HepG2 (cell line): ENCODE measurements around the gene DDX39B. TPM values are rescaled to one million over a fixed set of nuclear protein-coding genes. Genes with fewer than 3 reads are reported as not detected.

Source experiments
- ATAC-seq: fragments of 200-7000 bp; cut with Tn5 transposase; 3 replicates; pipeline ENCODE4 v1.9.1; 2020; ENCODE audit warnings: mild to moderate bottlenecking, moderate library complexity
- BruUV-seq: library from RNA; stranded (reverse); fragments of 400-500 nt; replicated peaks from 2 replicates; lab custom pipeline; 2021; lab: Mats Ljungman, UMichigan
- CTCF ChIA-PET: fragments of 300-600 bp; formaldehyde crosslinking; extraction: SDS; loops from one replicate; lab custom pipeline; 2021; ENCODE audit warnings: low total read pairs, inconsistent platforms, low intra/inter-chr PET ratio; lab: Yijun Ruan, JAX
- POLR2A ChIA-PET: fragments of 350-600 bp; sonication (Branson Sonifier 250); formaldehyde crosslinking; loops from one replicate; lab custom pipeline; 2020; ENCODE audit warnings: antibody characterized with exemption, inconsistent platforms; lab: Yijun Ruan, JAX
- DNase-seq: peaks from one replicate; pipeline ENCODE4 v3.0.0-alpha.2; 2015; ENCODE audit warnings: low spot score
- FAIRE-seq: peaks from 3 replicates; lab custom pipeline; 2011; peaks lifted over from hg19 to GRCh38; lab: Jason Lieb, UNC
- H2AFZ ChIP-seq: one replicate; pipeline ENCODE4 v1.6.1; 2011; ENCODE audit warnings: low read length, inconsistent platforms
- H3K27ac ChIP-seq: fragments of 300-600 bp; 3 replicates; pipeline ENCODE4 v1.8.0; 2011; ENCODE audit warnings: mixed run types, mild to moderate bottlenecking, mixed read lengths, low read length, inconsistent platforms; ENCODE audit not compliant: insufficient read depth; ENCODE audit errors: extremely low read length
- H3K27me3 ChIP-seq, 2 experiments: fragments of 200-600 bp in 1 of 2; 2 replicates in 1 of 2; 3 replicates in 1 of 2; pipeline versions ENCODE4 v1.6.0 to v1.8.0; 2011; ENCODE audit warnings: low read length in 2 of 2, mild to moderate bottlenecking in 2 of 2, moderate library complexity in 2 of 2, inconsistent platforms in 1 of 2; ENCODE audit not compliant: insufficient read depth in 2 of 2, control insufficient read depth in 1 of 2
- H3K36me3 ChIP-seq, 2 experiments: fragments of 200-600 bp in 1 of 2; replicated peaks in 1 of 2; 2 replicates in 1 of 2; 3 replicates in 1 of 2; pipeline versions ENCODE4 v1.5.1 to v1.8.0; 2011; ENCODE audit warnings: low read length in 2 of 2, inconsistent platforms in 1 of 2; ENCODE audit not compliant: insufficient read depth in 2 of 2, control insufficient read depth in 1 of 2
- H3K4me1 ChIP-seq: 2 replicates; pipeline ENCODE4 v1.5.1; 2012; ENCODE audit warnings: low read length, inconsistent platforms; ENCODE audit not compliant: insufficient read depth
- H3K4me2 ChIP-seq: 2 replicates; pipeline ENCODE4 v1.6.0; 2011; ENCODE audit warnings: low read depth, low read length, inconsistent platforms
- H3K4me3 ChIP-seq, 3 experiments: fragments of 200-600 bp in 1 of 3; sonication (generic), shearing (Covaris generic) in 1 of 3; replicated peaks in 1 of 3; 2 replicates each; pipeline ENCODE4 v1.5.1; 2011 to 2016; ENCODE audit warnings: low read length in 3 of 3, inconsistent platforms in 2 of 3, low read depth in 2 of 3, mild to moderate bottlenecking in 2 of 3, control low read depth in 1 of 3, mixed read lengths in 1 of 3; ENCODE audit not compliant: insufficient read depth in 1 of 3
- H3K79me2 ChIP-seq: one replicate; pipeline ENCODE4 v1.6.1; 2011; ENCODE audit warnings: low read length, inconsistent platforms; ENCODE audit not compliant: insufficient read depth
- H3K9ac ChIP-seq: 2 replicates; pipeline ENCODE4 v1.6.0; 2011; ENCODE audit warnings: mild to moderate bottlenecking, low read depth, low read length, inconsistent platforms; ENCODE audit not compliant: insufficient read depth
- H3K9me3 ChIP-seq: 2 replicates; pipeline ENCODE4 v1.5.1; 2012; ENCODE audit warnings: mild to moderate bottlenecking, low read length
- H4K20me1 ChIP-seq: 2 replicates; pipeline ENCODE4 v1.6.0; 2011; ENCODE audit warnings: inconsistent platforms, mild to moderate bottlenecking, low read length, moderate library complexity; ENCODE audit not compliant: insufficient read depth
- BRF2 ChIP-seq: sonication (generic); formaldehyde crosslinking; IDR thresholded peaks from 2 replicates; pipeline ENCODE4 v1.8.1; 2022; ENCODE audit warnings: mild to moderate bottlenecking, missing genetic modification reagents
- NBN ChIP-seq: fragments of 450-650 bp; conservative IDR thresholded peaks from 2 replicates; pipeline ENCODE4 v1.6.1; 2017
- RFX5 ChIP-seq: IDR thresholded peaks from 2 replicates; pipeline ENCODE4 v1.6.1; 2011; ENCODE audit warnings: low read depth, low read length, improper control_type of control experiment
- ZNF501 ChIP-seq: sonication (generic); formaldehyde crosslinking; IDR thresholded peaks from 2 replicates; pipeline ENCODE4 v1.5.1; 2020; ENCODE audit warnings: mild to moderate bottlenecking, moderate library complexity, missing genetic modification reagents
- WGBS: methylation state at CpG from one replicate; pipeline ENCODE4 v1.1.6; 2017; ENCODE audit warnings: low lambda C conversion rate; 5-methylcytosine and 5-hydroxymethylcytosine counted together
- in situ Hi-C: cut with HindIII; loops from 2 replicates; pipeline ENCODE4 v1.10.0; 2017; ENCODE audit warnings: low pct_unique_long_range_greater_than_20kb; ENCODE audit not compliant: extremely low pct_ligation_motif_present
- intact Hi-C: fragments of 100-400 bp; cut with micrococcal nuclease; formaldehyde crosslinking; loops from one replicate; pipeline ENCODE4 v1.10.0; 2022; ENCODE audit not compliant: unreplicated experiment
- polyA plus RNA-seq, 8 experiments: library from polyadenylated mRNA; depleted of rRNA in 3 of 8; stranded (reverse) in 7 of 8; unstranded in 1 of 8; fragments of >200 nt; fragmentation: Illumina TruSeq in 4 of 8; extraction: Trizol in 4 of 8; gene quantifications; 2 replicates each; pipeline versions ENCODE4 v1.2.1 to v1.2.3, GENCODE V29; 2011 to 2016; ENCODE audit warnings: low read depth in 4 of 8, missing spikeins in 1 of 8, mixed read lengths in 1 of 8; ENCODE audit not compliant: insufficient read depth in 1 of 8
- total RNA-seq, 5 experiments: library from RNA; depleted of rRNA; stranded (reverse); fragments of >200 nt; fragmentation: Illumina TruSeq; extraction: Trizol; gene quantifications; 2 replicates each; pipeline ENCODE4 v1.2.3, GENCODE V29; 2016; ENCODE audit warnings: low read depth in 1 of 5

The DDX39B gene
- total and polyA plus RNA-seq, 2 of the 13 experiments (the other 11 are each of a cell fraction or from before 2014, with no cell fraction given): 570 to 678 TPM

- H3K9ac ChIP-seq: no peak overlapping the region
- ChIA-PET CTCF (no interaction called here), POLR2A (interaction anchor here (0.9 to 2.3 kb wide), 5 partner anchors 8 to 89 kb away, joined by 3 to 9 read pairs (median 6); partner anchors contain the start of genes DDX39B, GPANK1 and NFKBIL1)
- intact Hi-C loops (no loop called here), in situ Hi-C loops (no loop called here)
- TF ChIP-seq RFX5 (no peak), NBN (peak; percentile 69; the same call in 1 of the 2 replicates)
- ATAC-seq: no peak
- H3K4me1 ChIP-seq: peaks cover 8% of the 10 kb centered on the region
- peaks cover 20 to 96% of the 10 kb centered on the region in 2 experiments for H3K27me3 ChIP-seq
- H3K36me3 ChIP-seq: no peaks in the 10 kb centered on the region
- no peak overlapping the region for H3K27ac ChIP-seq
- no peak overlapping the region for H2AFZ ChIP-seq
- no peaks in the 10 kb centered on the region for H3K79me2 ChIP-seq
- H3K4me2 ChIP-seq: no peak overlapping the region
- FAIRE-seq: no peak
- H4K20me1 ChIP-seq: no peaks in the 10 kb centered on the region
- BruUV-seq: no TSS peak
- no peak for DNase-seq
- WGBS: 47% methylated on average over 8 of the region's 8 CpGs
- H3K9me3 ChIP-seq: no peaks in the 10 kb centered on the region
- no peak overlapping the region for H3K4me3 ChIP-seq
These were observed 34.3 kb upstream of the DDX39B start for GRCh38 chr6:31575952-31576685.

- Histone ChIP-seq H3K27ac (no peak within 1 kb of the TSS), H2AFZ (no peak within 1 kb of the TSS), H3K36me3 (no peaks in the 10 kb centered on the region), H4K20me1 (no peaks in the 10 kb centered on the region), H3K9me3 (no peaks in the 10 kb centered on the region), H3K27me3 (peaks cover 20 to 92% of the 10 kb centered on the region in 2 experiments), H3K79me2 (no peaks in the 10 kb centered on the region), H3K4me3 (no peak within 1 kb of the TSS), H3K4me1 (peaks cover 4% of the 10 kb centered on the region), H3K4me2 (peak within 1 kb of the TSS; percentile 9; the same call in 1 of the 2 replicates), H3K9ac (no peak within 1 kb of the TSS)
- in situ Hi-C loops: no loop called here
- no peak for ATAC-seq
- FAIRE-seq: no peak
- intact Hi-C loops: no loop called here
- WGBS: 16% methylated on average over 19 of the region's 19 CpGs
- POLR2A ChIA-PET: interaction anchor here (0.9 to 1.9 kb wide), 3 partner anchors 28 to 34 kb away, joined by 3 to 8 read pairs (median 4); partner anchors contain the start of genes DDX39B and NFKBIL1
- TF ChIP-seq BRF2 (no peak), ZNF501 (0 out of 2 replicates have a peak, but pooled peaks have one; percentile 27)
- no peak for DNase-seq
- no TSS peak for BruUV-seq
- CTCF ChIA-PET: no interaction called here
These were observed 33.6 kb upstream of the DDX39B start, which contains the start of gene TNF for GRCh38 chr6:31575335-31575901. Gene TNF, plus strand, starts transcription at chr6:31575565. Its CDS starts 177 bp downstream, at chr6:31575742.
